Coronary artery (tissue), 2 donors: ENCODE data around the gene SSX2IP.

Source experiments
- DNase-seq: peaks from one replicate; pipeline ENCODE4 v3.0.0-alpha.2; 2017; ENCODE audit warnings: low spot score
- H3K27ac ChIP-seq, 2 donors: fragments of 200-600 bp; sonication (generic); one replicate each; pipeline ENCODE4 v1.5.1; 2016 to 2019
- H3K4me3 ChIP-seq: fragments of 200-600 bp; sonication (generic); 2 replicates; pipeline ENCODE4 v1.5.1; 2016; ENCODE audit warnings: mild to moderate bottlenecking, moderate library complexity
- CTCF ChIP-seq: fragments of 200-600 bp; sonication (generic); IDR thresholded peaks from one replicate; pipeline ENCODE4 v1.5.1; 2019; ENCODE audit warnings: antibody characterized with exemption

The SSX2IP gene

GRCh38 chr1:84690397-84691121 lies at the start of gene SSX2IP:
Gene SSX2IP (minus strand): TSS chr1:84690461. CDS start chr1:84671219, 19,242 bp downstream.
- Histone ChIP-seq H3K4me3 (peak within 1 kb of the TSS; percentile 95), H3K27ac (peak within 1 kb of the TSS; percentile 87 to 93)
- TF ChIP-seq CTCF, result no peak
- peak; percentile 98 for DNase-seq

GRCh38 chr1:84738237-84738636 lies 48.0 kb upstream of the SSX2IP start:
- no peak for DNase-seq
- Histone ChIP-seq H3K4me3 (no peak overlapping the region), H3K27ac (no peak overlapping the region)
- TF ChIP-seq CTCF, result no peak

- TF ChIP-seq CTCF, result no peak
- Histone ChIP-seq H3K4me3 (no peak overlapping the region), H3K27ac (no peak overlapping the region)
- DNase-seq, result no peak
These were observed 47.3 kb upstream of the SSX2IP start for GRCh38 chr1:84737590-84737989.

- DNase-seq, result no peak
- no peak overlapping the region for H3K27ac ChIP-seq
- no peak overlapping the region for H3K4me3 ChIP-seq
- TF ChIP-seq CTCF, result no peak
These were observed 46.7 kb upstream of the SSX2IP start for GRCh38 chr1:84736944-84737343.

GRCh38 chr1:84736445-84736844 lies 46.2 kb upstream of the SSX2IP start:
- Histone ChIP-seq H3K27ac (no peak overlapping the region), H3K4me3 (no peak overlapping the region)
- DNase-seq, result no peak
- TF ChIP-seq CTCF, result no peak

GRCh38 chr1:84735483-84735882 lies 45.2 kb upstream of the SSX2IP start:
- no peak for TF ChIP-seq CTCF
- Histone ChIP-seq H3K4me3 (no peak overlapping the region), H3K27ac (no peak overlapping the region)
- no peak for DNase-seq

GRCh38 chr1:84732520-84732919 lies 42.3 kb upstream of the SSX2IP start:
- no peak overlapping the region for H3K27ac ChIP-seq
- no peak for TF ChIP-seq CTCF
- DNase-seq, result no peak
- H3K4me3 ChIP-seq, result no peak overlapping the region
